Measurements from ENCODE around the gene RPS29.

DNA sequence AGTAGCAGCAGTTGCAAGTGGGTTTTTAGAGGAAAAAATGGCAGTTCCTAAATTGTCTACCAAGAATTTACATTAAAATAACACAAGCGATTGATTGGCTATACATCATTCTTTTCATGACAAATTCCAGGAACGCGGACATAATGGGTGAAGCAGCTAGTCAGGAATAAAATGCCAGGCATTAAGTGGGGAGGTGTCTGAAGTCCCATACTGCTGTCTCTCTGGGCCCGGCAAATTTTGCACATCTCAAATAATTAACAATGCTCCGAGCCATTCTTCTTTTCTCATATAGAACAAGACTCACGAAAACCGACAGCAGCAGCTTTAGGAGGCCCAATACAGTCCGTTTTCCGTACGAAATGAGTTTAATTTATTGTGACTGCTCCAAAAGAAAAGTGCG is 33.5 kb upstream of the RPS29 start:
- TF ChIP-seq EZH2 (IDR thresholded peaks at IDR 0.05) (no peak), POLR2AphosphoS5 (IDR thresholded peaks at IDR 0.05; ENCODE audit: borderline replicate concordance, low read depth, low read length) (no peak), FOXP2 (optimal IDR thresholded peaks at IDR 0.05; ENCODE audit: control extremely low read depth, extremely low read length, insufficient read depth) (no peak)

All from SK-N-MC (cell line).